Measurements from ENCODE around the gene TREX2. TPM values are rescaled to one million over a fixed set of nuclear protein-coding genes. Genes with fewer than 3 reads are reported as not detected.
A peak's percentile ranks its signal among the peaks of the same experiment; 100 is the strongest.

TREX2 gene
- total RNA-seq, 2 experiments from 2014 or later: 1.8 to 2.0 TPM

- Mint-ChIP-seq H3K27me3 (peaks cover 10% of the 10 kb centered on the region), H3K36me3 (no peaks in the 10 kb centered on the region), H3K27ac (peak overlapping the region; percentile 46), H3K4me3 (no peak overlapping the region), H3K4me1 (peaks cover 11% of the 10 kb centered on the region), H3K9me3 (ENCODE audit: low read depth) (no peaks in the 10 kb centered on the region)
- ATAC-seq (no peak), DNase-seq (no peak)
- CTCF ChIA-PET: interaction anchor here (1.3 to 5.3 kb wide), 7 partner anchors 11 to 513 kb away, joined by 4 to 56 read pairs (median 5); no protein-coding TSS in a partner anchor
These were observed 25.9 kb upstream of the TREX2 start for GRCh38 chrX:153471663-153472280.

GRCh38 chrX:153470411-153471363, 24.8 kb upstream of the TREX2 start, which contains the start of gene HAUS7:
TSS of gene HAUS7 (minus strand) at chrX:153470576. CDS start at chrX:153470557, 19 bp downstream.
- Mint-ChIP-seq H3K4me3 (peak within 1 kb of the TSS; percentile 82), H3K27ac (peak within 1 kb of the TSS; percentile 81), H3K27me3 (peaks cover 5% of the 10 kb centered on the region), H3K36me3 (no peaks in the 10 kb centered on the region), H3K9me3 (ENCODE audit: low read depth) (no peaks in the 10 kb centered on the region), H3K4me1 (peaks cover 11% of the 10 kb centered on the region)
- CTCF ChIA-PET: interaction anchor here (0.6 to 5.3 kb wide), 15 partner anchors 10 to 531 kb away, joined by 3 to 56 read pairs (median 4); no protein-coding TSS in a partner anchor
- peak; percentile 90 for DNase-seq
- peak; percentile 87 for ATAC-seq

- Mint-ChIP-seq H3K9me3 (ENCODE audit: low read depth) (no peaks in the 10 kb centered on the region), H3K4me1 (peaks cover 11% of the 10 kb centered on the region), H3K27ac (peak overlapping the region; percentile 81), H3K4me3 (peak overlapping the region; percentile 82), H3K27me3 (no peaks in the 10 kb centered on the region), H3K36me3 (no peaks in the 10 kb centered on the region)
- DNase-seq (peak; percentile 57), ATAC-seq (peak; percentile 37)
- CTCF ChIA-PET: interaction anchor here (0.6 to 5.3 kb wide), 12 partner anchors 9 to 530 kb away, joined by 3 to 56 read pairs (median 4); no protein-coding TSS in a partner anchor
These were observed 24.1 kb upstream of the TREX2 start for GRCh38 chrX:153469811-153470410.

GRCh38 chrX:153468008-153468580, 22.2 kb upstream of the TREX2 start:
- CTCF ChIA-PET: no interaction called here
- Mint-ChIP-seq H3K4me3 (no peak overlapping the region), H3K4me1 (peaks cover 8% of the 10 kb centered on the region)

GRCh38 chrX:153465691-153466380, 20.0 kb upstream of the TREX2 start:
- Mint-ChIP-seq H3K4me3 (no peak overlapping the region), H3K9me3 (ENCODE audit: low read depth) (no peaks in the 10 kb centered on the region), H3K27me3 (no peaks in the 10 kb centered on the region), H3K36me3 (peaks cover 6% of the 10 kb centered on the region), H3K27ac (no peak overlapping the region), H3K4me1 (peaks cover 5% of the 10 kb centered on the region)
- no peak for ATAC-seq
- DNase-seq: no peak
- CTCF ChIA-PET: no interaction called here

More at GRCh38 chrX:153468008-153468580, 22.2 kb upstream of the TREX2 start:
- ATAC-seq (no peak), DNase-seq (no peak)
- Mint-ChIP-seq H3K27ac (no peak overlapping the region), H3K36me3 (no peaks in the 10 kb centered on the region), H3K27me3 (no peaks in the 10 kb centered on the region), H3K9me3 (ENCODE audit: low read depth) (no peaks in the 10 kb centered on the region)

- peaks cover 11% of the 10 kb centered on the region for H3K36me3 Mint-ChIP-seq
- no peak overlapping the region for H3K27ac Mint-ChIP-seq
- H3K4me1 Mint-ChIP-seq: peaks cover 3% of the 10 kb centered on the region
- no peaks in the 10 kb centered on the region for H3K27me3 Mint-ChIP-seq
- no peak overlapping the region for H3K4me3 Mint-ChIP-seq
- no peak for ATAC-seq
- CTCF ChIA-PET: interaction anchor here (1.2 kb wide), 1 partner anchor 523 kb away, joined by 3 read pairs; no protein-coding TSS in a partner anchor
- DNase-seq: no peak
- H3K9me3 Mint-ChIP-seq (ENCODE audit: low read depth): no peaks in the 10 kb centered on the region
These were observed 18.3 kb upstream of the TREX2 start for GRCh38 chrX:153464116-153464515.

GRCh38 chrX:153463556-153463955, 17.7 kb upstream of the TREX2 start:
- H3K4me1 Mint-ChIP-seq: no peaks in the 10 kb centered on the region
- H3K4me3 Mint-ChIP-seq: no peak overlapping the region
- CTCF ChIA-PET: interaction anchor here (1.2 kb wide), 1 partner anchor 522 kb away, joined by 3 read pairs; no protein-coding TSS in a partner anchor
- no peaks in the 10 kb centered on the region for H3K27me3 Mint-ChIP-seq
- ATAC-seq: no peak
- peaks cover 11% of the 10 kb centered on the region for H3K36me3 Mint-ChIP-seq
- H3K27ac Mint-ChIP-seq: no peak overlapping the region
- no peak for DNase-seq
- no peaks in the 10 kb centered on the region for H3K9me3 Mint-ChIP-seq (ENCODE audit: low read depth)

- H3K36me3 Mint-ChIP-seq: peaks cover 11% of the 10 kb centered on the region
- ATAC-seq: no peak
These were observed 17.2 kb upstream of the TREX2 start for GRCh38 chrX:153463031-153463430.

GRCh38 chrX:153462291-153462690, 16.4 kb upstream of the TREX2 start:
- no peak for ATAC-seq
- H3K36me3 Mint-ChIP-seq: peaks cover 11% of the 10 kb centered on the region
- H3K4me1 Mint-ChIP-seq: no peaks in the 10 kb centered on the region
- H3K27ac Mint-ChIP-seq: no peak overlapping the region
- no peak for DNase-seq
- no peak overlapping the region for H3K4me3 Mint-ChIP-seq
- no peaks in the 10 kb centered on the region for H3K27me3 Mint-ChIP-seq
- CTCF ChIA-PET: no interaction called here
- no peaks in the 10 kb centered on the region for H3K9me3 Mint-ChIP-seq (ENCODE audit: low read depth)

More at GRCh38 chrX:153463031-153463430, 17.2 kb upstream of the TREX2 start:
- Mint-ChIP-seq H3K4me1 (no peaks in the 10 kb centered on the region), H3K27me3 (no peaks in the 10 kb centered on the region), H3K4me3 (no peak overlapping the region), H3K27ac (no peak overlapping the region), H3K9me3 (ENCODE audit: low read depth) (no peaks in the 10 kb centered on the region)
- no peak for DNase-seq
- CTCF ChIA-PET: no interaction called here

GRCh38 chrX:153460826-153461225, 15.0 kb upstream of the TREX2 start:
- Mint-ChIP-seq H3K27ac (no peak overlapping the region), H3K4me1 (no peaks in the 10 kb centered on the region), H3K4me3 (no peak overlapping the region), H3K27me3 (no peaks in the 10 kb centered on the region), H3K36me3 (peaks cover 11% of the 10 kb centered on the region), H3K9me3 (ENCODE audit: low read depth) (no peaks in the 10 kb centered on the region)
- ATAC-seq (peak; percentile 49), DNase-seq (peak; percentile 51)
- CTCF ChIA-PET: interaction anchor here (1.2 to 1.8 kb wide), 7 partner anchors 9 to 519 kb away, joined by 4 to 13 read pairs (median 6); partner anchors contain the start of gene HAUS7

GRCh38 chrX:153459986-153460385, 14.1 kb upstream of the TREX2 start:
- CTCF ChIA-PET: interaction anchor here (1.2 to 1.8 kb wide), 4 partner anchors 8 to 518 kb away, joined by 4 to 7 read pairs (median 5); partner anchors contain the start of gene HAUS7
- Mint-ChIP-seq H3K4me3 (no peak overlapping the region), H3K9me3 (ENCODE audit: low read depth) (no peaks in the 10 kb centered on the region), H3K4me1 (no peaks in the 10 kb centered on the region), H3K27me3 (no peaks in the 10 kb centered on the region), H3K36me3 (peaks cover 11% of the 10 kb centered on the region), H3K27ac (no peak overlapping the region)
- no peak for DNase-seq
- ATAC-seq: no peak

GRCh38 chrX:153458476-153458875, 12.6 kb upstream of the TREX2 start:
- DNase-seq: no peak
- no peak overlapping the region for H3K27ac Mint-ChIP-seq
- H3K4me1 Mint-ChIP-seq: no peaks in the 10 kb centered on the region
- CTCF ChIA-PET: interaction anchor here (1.3 to 1.4 kb wide), 2 partner anchors 12 to 49 kb away, joined by 3 read pairs; partner anchors contain the start of gene HAUS7
- H3K36me3 Mint-ChIP-seq: peaks cover 11% of the 10 kb centered on the region
- H3K9me3 Mint-ChIP-seq (ENCODE audit: low read depth): no peaks in the 10 kb centered on the region
- no peak for ATAC-seq
- H3K27me3 Mint-ChIP-seq: no peaks in the 10 kb centered on the region
- H3K4me3 Mint-ChIP-seq: no peak overlapping the region

Data from activated CD8-positive, alpha-beta memory T cell treated with anti-CD3 and anti-CD28 coated beads, Interleukin-2, amount 10 ng/mL, durations not matched to agents 7 days and 5 days (primary cell).